Measurements from ENCODE around the gene NPTN.
A peak's percentile ranks its signal among the peaks of the same experiment; 100 is the strongest.

The NPTN gene

DNA sequence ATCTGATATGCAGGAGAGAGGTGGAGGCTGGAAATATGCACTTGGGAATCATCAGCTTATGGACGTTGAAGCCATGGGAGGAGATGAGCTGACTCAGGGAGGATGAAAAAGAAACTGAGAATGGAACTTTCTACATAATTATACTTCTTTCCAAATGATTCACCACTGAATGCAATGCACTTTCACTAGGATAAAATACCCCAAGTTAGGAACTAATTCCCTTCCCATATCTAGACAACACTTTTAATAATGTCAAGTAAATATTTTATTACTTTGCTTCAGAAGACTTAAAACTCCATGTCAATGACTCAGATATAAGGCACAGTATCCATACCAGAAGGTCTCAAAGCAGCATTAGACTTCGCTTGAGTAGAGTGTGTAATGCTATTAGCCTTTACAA is 24.2 kb downstream of the NPTN start:
- H3K4me3 ChIP-seq (ENCODE audit: low read length): no peak overlapping the region
- TF ChIP-seq, protein P1, sequence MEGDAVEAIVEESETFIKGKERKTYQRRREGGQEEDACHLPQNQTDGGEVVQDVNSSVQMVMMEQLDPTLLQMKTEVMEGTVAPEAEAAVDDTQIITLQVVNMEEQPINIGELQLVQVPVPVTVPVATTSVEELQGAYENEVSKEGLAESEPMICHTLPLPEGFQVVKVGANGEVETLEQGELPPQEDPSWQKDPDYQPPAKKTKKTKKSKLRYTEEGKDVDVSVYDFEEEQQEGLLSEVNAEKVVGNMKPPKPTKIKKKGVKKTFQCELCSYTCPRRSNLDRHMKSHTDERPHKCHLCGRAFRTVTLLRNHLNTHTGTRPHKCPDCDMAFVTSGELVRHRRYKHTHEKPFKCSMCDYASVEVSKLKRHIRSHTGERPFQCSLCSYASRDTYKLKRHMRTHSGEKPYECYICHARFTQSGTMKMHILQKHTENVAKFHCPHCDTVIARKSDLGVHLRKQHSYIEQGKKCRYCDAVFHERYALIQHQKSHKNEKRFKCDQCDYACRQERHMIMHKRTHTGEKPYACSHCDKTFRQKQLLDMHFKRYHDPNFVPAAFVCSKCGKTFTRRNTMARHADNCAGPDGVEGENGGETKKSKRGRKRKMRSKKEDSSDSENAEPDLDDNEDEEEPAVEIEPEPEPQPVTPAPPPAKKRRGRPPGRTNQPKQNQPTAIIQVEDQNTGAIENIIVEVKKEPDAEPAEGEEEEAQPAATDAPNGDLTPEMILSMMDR (IDR thresholded peaks at IDR 0.05; ENCODE audit: insufficient read depth, low read depth, low read length, missing control alignments): no peak
- peak; percentile 28 for DNase-seq (ENCODE audit: low read depth)

DNA sequence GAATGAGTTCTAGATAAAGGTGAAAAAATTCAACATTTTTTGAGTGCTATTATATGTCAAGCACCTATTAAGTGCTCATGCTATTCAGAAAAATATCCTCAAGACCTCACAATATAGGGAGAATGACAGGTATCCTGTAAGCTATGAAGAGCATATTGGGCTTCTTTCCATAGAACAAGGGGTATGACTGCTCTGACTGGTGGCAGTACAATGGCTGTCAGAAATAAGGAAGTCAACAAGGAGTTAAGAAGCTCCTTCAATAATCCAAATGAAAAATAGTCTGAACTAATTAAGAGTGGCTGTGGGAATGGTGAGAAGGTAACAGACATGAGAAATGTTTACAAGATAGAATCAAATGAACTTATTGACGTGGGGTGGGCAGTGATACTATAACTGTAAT is 24.7 kb downstream of the NPTN start:
- H3K4me3 ChIP-seq (ENCODE audit: low read length): no peak overlapping the region
- TF ChIP-seq, protein P1 (IDR thresholded peaks at IDR 0.05; ENCODE audit: insufficient read depth, low read depth, low read length, missing control alignments): no peak

DNA sequence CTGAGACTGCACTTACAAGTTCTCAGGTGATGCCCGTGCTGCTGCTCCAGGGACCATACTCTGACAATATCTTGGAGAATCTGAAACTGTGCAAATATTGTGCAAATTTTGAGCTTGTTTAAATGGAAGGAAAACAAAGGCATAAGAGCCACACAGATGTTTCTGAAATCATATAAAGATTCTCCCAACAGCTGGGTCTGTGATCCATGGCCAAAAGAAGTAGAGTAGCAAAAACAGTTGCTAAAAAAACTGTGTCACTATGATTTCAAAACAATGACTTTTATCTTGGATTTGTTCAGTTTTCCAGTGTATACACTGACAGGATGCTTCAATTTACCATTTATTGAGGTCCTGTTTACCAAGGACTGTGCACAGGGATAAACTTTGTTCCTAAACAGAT is 25.3 kb downstream of the NPTN start:
- TF ChIP-seq, protein P1 (IDR thresholded peaks at IDR 0.05; ENCODE audit: insufficient read depth, low read depth, low read length, missing control alignments): no peak
- no peak overlapping the region for H3K4me3 ChIP-seq (ENCODE audit: low read length)
- DNase-seq (ENCODE audit: low read depth): no peak

More for the DNA sequence above, 24.7 kb downstream of the NPTN start:
- no peak for DNase-seq (ENCODE audit: low read depth)

DNA sequence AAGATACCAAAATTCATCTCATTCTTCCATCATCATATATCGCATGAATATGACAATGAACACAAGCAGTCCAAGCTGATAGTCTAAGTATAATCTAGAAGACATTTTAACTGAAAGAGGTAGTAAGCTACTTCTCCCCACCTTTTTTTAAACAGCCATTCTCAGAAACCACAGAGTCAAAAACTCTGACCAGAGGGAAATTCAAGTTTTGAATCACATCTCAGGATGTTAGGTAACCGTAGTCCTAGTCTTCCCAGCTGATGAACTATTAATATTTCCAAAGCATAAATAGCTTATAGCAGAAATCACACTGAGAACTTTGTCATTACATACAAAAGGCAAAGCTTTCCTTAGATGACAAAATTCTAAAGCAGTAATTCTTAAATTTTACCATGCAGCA is 25.8 kb downstream of the NPTN start:
- TF ChIP-seq, protein P1 (IDR thresholded peaks at IDR 0.05; ENCODE audit: insufficient read depth, low read depth, low read length, missing control alignments): no peak
- DNase-seq (ENCODE audit: low read depth): no peak
- no peak overlapping the region for H3K4me3 ChIP-seq (ENCODE audit: low read length)

DNA sequence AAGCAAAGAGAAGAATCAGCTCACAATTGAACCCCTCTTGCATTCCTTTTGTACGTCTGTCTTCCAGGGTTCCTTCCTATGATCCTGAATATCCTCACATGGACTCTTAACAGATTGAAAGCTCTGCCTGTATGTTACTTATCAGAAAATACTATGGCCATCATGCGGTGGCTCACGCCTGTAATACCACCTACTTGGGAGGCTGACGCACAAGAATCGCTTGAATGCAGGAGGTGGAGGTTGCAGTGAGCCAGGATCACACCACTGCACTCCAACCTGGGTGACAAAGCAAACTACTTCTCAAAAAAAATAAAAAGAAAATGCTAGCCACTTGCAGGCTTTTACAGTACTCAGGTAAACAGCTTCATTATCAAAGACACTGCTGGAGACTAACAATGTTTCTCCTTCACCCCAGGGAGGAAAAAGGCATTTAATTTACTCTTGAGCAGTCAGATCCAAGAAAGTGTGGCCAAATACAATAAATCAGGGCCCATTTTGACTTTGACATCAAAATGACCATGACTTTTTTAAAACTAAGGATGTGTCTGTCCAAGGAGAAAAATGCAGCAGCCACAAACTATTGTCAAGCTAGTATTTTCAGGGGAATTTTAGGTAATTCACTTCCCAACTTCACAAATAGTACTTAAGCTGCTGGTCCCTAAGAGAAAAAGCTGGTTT is 27.3 kb downstream of the NPTN start:
- TF ChIP-seq, protein P1 (IDR thresholded peaks at IDR 0.05; ENCODE audit: insufficient read depth, low read depth, low read length, missing control alignments): no peak
- no peak overlapping the region for H3K4me3 ChIP-seq (ENCODE audit: low read length)
- DNase-seq (ENCODE audit: low read depth): no peak

DNA sequence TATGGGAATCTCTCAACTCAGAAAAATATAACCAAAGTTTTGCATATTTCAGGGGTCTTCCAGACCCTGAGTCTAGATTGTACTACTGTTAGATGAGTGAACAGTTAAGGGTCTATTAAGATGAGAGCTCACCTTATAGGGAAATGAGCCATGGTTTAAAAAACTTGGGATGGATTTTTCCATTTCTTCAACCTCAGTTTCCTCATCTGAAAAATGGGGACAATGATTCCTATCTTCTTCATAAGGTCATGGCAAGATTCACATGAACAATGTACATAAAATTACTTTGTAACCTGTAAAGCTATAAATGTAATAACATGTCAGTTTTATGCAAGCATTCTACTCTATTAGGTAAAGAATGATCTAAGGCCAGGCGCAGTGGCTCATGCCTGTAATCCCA is 28.7 kb downstream of the NPTN start:
- TF ChIP-seq, protein P1 (IDR thresholded peaks at IDR 0.05; ENCODE audit: insufficient read depth, low read depth, low read length, missing control alignments): no peak
- no peak overlapping the region for H3K4me3 ChIP-seq (ENCODE audit: low read length)
- no peak for DNase-seq (ENCODE audit: low read depth)

DNA sequence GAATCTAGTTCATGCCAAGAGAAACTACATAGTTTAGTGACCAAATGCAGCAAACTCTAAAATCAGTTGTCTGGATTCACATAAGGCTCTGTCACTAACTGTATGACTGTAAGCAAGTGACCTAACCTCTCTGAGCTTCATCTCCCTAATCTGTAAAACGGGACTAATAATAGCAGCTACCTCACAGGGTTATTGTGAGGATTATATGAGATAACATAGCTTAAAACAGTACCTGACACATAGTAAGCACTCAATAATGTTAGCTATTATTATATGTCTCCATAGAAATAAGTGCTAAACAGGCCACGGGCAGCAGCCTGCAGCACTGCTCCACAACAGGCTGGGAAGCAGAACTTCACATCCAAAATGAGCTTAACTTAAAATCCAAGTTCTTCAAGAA is 30.2 kb downstream of the NPTN start:
- H3K4me3 ChIP-seq (ENCODE audit: low read length): no peak overlapping the region
- TF ChIP-seq, protein P1 (IDR thresholded peaks at IDR 0.05; ENCODE audit: insufficient read depth, low read depth, low read length, missing control alignments): no peak
- DNase-seq (ENCODE audit: low read depth): no peak

Measured in epithelial cell of esophagus (primary cell).